ENCODE measurements around the gene PEX11B.

PEX11B gene, protein sequence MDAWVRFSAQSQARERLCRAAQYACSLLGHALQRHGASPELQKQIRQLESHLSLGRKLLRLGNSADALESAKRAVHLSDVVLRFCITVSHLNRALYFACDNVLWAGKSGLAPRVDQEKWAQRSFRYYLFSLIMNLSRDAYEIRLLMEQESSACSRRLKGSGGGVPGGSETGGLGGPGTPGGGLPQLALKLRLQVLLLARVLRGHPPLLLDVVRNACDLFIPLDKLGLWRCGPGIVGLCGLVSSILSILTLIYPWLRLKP

GRCh38 chr1:145918144-145918991 lies at the start of gene PEX11B:
Gene PEX11B (minus strand): TSS chr1:145918717. CDS start chr1:145918688, 29 bp downstream.
- peak; percentile 88 for DNase-seq (ENCODE audit: low spot score)
- TF ChIP-seq CTCF (IDR thresholded peaks at IDR 0.05; ENCODE audit: extremely low read depth, missing control alignments), result no peak

- TF ChIP-seq CTCF (IDR thresholded peaks at IDR 0.05; ENCODE audit: extremely low read depth, missing control alignments), result no peak
- DNase-seq (ENCODE audit: low spot score), result no peak
These were observed 48.8 kb upstream of the PEX11B start for GRCh38 chr1:145967288-145967687.

DNA sequence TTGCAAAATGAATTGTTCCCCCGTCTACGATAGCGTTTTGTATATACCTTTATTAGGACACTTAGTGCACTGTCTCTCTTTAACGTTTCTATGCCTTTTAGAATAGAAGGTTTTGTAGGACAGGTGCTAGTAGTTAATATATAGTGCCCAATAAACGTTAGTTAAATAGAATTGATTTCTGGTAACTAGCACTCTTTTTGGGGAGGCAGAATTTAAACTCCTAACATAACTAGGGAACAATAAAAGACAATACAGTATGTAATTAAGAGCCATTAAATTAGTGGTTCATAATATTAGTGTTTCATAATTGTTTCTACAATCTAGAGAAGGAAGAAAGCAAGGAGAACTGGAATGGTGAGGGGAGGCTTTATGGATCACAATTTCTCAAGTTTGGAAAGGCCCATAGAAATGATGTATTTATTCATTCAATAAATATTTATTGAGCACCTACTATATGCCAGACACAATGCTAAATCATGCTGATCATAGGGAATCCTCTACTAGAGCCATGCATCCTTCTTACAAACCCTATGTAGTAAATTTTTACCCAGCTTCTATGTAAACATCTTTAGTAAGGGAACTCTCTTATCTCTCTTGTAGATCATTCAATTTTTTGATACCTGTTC lies 46.7 kb upstream of the PEX11B start:
- no peak for TF ChIP-seq CTCF (IDR thresholded peaks at IDR 0.05; ENCODE audit: extremely low read depth, missing control alignments)
- DNase-seq (ENCODE audit: low spot score), result no peak

DNA sequence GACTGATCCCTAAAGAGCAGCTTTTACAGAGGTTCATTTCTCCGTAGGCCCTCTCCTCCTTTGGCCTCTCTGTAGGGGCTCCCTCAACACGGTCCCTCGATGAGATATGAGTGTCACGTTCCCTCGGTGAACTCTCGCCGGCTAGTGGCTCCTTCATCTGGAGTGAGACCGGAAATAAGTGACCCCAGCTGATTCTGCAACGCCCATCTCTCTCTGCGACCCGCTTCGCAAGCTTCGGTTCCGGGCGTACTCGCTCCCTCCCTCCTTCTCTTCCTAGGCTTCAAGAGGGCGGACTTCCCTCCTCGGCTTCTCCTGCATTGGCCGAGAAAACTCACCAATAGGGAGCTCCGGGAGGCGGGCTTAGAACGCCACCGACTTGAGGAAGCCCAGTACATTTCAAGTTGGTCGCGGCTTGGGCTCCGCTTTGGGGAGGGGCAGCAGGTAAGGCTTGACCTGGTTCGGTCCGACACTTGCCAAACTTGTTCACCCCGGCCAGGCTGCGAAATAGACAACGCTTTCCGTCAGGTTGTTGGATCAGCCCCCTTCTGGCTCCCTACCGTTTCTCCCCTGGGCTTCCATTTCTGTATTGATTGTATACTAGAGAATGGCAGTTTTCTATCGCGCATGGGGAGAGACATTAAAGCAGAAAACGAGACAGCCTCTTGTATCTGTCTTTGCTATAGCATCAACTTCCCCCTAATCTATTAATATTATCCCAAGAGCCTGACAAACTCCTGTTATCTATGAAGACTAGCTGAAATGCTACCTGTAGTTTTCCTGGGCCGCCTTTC lies 46.0 kb upstream of the PEX11B start, which contains the start of the genes ANKRD34A and POLR3GL:
ANKRD34A (minus strand) TSS at position 248 of the 791 bp plus-strand sequence. CDS start 2,816 bp downstream, outside the sequence.
POLR3GL (plus strand) TSS at position 363 of the 791 bp plus-strand sequence. CDS start 10,176 bp downstream, outside the sequence.
- DNase-seq (ENCODE audit: low spot score), result peak; percentile 93
- no peak for TF ChIP-seq CTCF (IDR thresholded peaks at IDR 0.05; ENCODE audit: extremely low read depth, missing control alignments)

DNA sequence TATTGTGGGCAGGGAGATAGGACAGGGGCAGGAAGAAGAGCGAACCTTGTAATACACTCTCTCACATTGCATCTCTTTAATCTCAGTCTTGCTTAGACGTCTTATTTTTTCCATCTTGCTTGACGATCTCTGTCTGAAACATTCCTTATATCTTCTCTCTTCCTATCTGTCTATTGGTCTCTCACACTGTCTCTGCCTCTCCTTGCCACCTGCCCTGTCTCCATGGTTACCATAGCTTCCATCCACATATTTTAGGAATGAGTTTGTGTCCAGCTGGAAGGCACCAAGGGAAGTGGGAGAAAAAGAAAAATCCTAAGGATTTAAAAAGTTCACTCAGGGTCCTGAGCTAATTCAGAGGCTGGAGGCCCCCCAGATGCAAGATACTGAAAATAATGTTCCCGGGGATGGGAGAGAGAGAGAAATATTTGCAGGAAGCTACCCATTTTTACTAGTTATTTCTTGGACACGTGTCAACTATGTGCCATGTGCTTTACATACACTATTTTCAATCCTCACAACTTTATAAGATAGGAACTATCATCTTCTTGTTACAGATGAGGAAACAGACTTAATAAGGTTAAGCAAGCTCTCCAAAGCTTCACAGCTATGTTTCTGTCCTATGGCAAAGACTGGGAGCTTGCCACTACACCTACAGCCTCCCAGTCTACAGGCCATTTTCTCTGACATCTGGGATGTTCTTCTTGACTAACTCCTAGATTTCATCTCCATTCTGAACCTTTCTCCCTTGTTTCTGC lies 44.9 kb upstream of the PEX11B start:
- no peak for TF ChIP-seq CTCF (IDR thresholded peaks at IDR 0.05; ENCODE audit: extremely low read depth, missing control alignments)
- no peak for DNase-seq (ENCODE audit: low spot score)

Measured in GM20000 (cell line).